ENCODE results near the gene SPATA21. TPM values are rescaled to one million over a fixed set of nuclear protein-coding genes. Genes with fewer than 3 reads are reported as not detected.
"Not testable (repeated sequence)": the region's sequence is repeated elsewhere in the genome, so short reads cannot be mapped to it uniquely, and the experiment has no call there.

Gene SPATA21
- total RNA-seq, 1 donor from 2014 or later, result not detected

DNA sequence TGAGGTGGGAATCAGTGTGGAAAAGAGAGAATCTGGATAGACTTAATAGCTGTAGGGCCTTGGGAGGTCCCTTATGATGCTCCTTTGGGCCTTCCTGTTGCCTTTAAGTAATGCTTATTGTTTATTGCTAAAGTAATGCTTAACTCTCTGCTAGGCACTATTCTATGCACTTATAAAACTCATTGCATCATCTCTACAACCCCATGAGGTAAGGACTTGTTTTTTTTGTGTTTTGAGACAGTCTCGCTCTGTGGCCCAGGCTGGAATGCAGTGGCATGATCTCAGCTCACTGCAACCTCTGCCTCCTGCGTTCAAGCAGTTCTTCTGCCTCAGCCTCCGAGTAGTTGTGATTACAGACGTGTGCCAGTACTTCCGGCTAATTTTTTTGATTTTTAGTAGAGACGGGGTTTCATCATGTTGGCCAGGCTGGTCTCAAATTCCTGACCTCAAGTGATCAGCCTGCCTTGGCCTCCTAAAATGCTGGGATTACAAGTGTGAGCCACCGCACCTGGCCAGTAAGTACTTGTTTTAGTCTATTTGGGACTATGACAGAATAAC, 25.6 kb upstream of the SPATA21 start:
- intact Hi-C loops (cut with DNase I), result no loop called here
- Histone ChIP-seq H3K9me3 (no peaks in the 10 kb centered on the region), H3K4me1 (peaks cover 0 to 5% of the 10 kb centered on the region in 2 donors), H3K27ac (no peak overlapping the region), H3K36me3 (peaks cover 31 to 37% of the 10 kb centered on the region in 2 donors), H3K27me3 (no peaks in the 10 kb centered on the region), H3K4me3 (no peak overlapping the region)
- DNase-seq (ENCODE audit: low spot score in 2 of 2), result no peak
- no peak for TF ChIP-seq CTCF (IDR thresholded peaks at IDR 0.05)

DNA sequence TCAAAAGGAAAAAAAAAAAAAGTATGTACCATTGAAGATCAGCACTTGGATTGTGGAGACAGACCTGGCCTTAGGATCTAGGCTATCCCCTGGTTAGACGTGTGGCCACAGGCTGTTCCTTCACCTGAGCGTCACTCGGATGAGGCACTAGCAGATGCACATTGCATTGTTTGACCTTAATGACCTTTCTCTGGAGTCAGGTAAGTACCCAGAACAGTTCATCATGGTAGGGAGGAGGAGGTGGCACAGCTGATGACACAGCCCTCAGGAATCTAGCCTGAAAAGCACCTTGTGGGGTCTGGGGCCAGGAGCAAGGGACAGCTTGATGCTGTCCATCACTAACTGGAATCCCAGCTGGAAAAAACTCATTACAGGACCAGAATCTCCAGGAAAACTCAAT, 24.5 kb upstream of the SPATA21 start:
- H3K4me3 ChIP-seq, result no peak overlapping the region
- H3K36me3 ChIP-seq, result peaks cover 35 to 37% of the 10 kb centered on the region in 2 donors
- H3K27me3 ChIP-seq, result no peaks in the 10 kb centered on the region
- DNase-seq (ENCODE audit: low spot score in 2 of 2), result no peak
- intact Hi-C loops (cut with DNase I), result no loop called here
- no peak overlapping the region for H3K27ac ChIP-seq
- peaks cover 0 to 11% of the 10 kb centered on the region in 2 donors for H3K4me1 ChIP-seq
- TF ChIP-seq CTCF (IDR thresholded peaks at IDR 0.05), result no peak
- H3K9me3 ChIP-seq, result no peaks in the 10 kb centered on the region

DNA sequence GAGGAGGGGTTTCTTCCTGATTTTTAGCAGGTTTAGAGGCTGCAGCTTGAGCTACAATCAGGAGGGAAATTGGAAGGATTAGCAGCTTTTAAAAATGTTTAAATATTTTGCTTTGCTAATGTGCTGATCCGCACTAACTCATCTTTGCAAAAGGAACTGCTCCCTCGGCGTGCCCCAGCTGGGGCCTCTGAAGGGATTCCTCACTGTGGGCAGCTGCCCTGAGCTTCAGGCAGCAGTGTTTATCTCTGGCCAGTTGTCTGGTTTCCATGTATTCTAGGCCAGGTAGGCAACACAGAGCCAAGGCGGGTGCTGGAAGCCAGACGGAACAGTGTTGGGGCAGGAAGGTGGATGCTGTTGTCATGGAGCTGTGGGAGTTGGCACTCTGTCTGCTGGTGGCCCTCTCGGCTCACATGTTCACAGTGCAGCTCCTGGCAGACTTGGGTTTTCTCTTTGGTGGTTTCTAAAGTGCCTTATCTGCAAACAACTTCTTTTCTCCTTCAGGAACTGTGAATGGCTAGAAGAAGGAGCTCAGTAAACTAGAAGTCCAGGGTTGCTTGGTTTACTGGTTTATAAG, 22.2 kb upstream of the SPATA21 start:
- Histone ChIP-seq H3K27ac (no peak overlapping the region), H3K9me3 (no peaks in the 10 kb centered on the region), H3K36me3 (peaks cover 46 to 50% of the 10 kb centered on the region in 2 donors), H3K4me3 (no peak overlapping the region), H3K4me1 (peaks cover 0 to 11% of the 10 kb centered on the region in 2 donors), H3K27me3 (no peaks in the 10 kb centered on the region)
- no peak for TF ChIP-seq CTCF (IDR thresholded peaks at IDR 0.05)
- no peak for DNase-seq (ENCODE audit: low spot score in 2 of 2)
- intact Hi-C loops (cut with DNase I), result no loop called here

DNA sequence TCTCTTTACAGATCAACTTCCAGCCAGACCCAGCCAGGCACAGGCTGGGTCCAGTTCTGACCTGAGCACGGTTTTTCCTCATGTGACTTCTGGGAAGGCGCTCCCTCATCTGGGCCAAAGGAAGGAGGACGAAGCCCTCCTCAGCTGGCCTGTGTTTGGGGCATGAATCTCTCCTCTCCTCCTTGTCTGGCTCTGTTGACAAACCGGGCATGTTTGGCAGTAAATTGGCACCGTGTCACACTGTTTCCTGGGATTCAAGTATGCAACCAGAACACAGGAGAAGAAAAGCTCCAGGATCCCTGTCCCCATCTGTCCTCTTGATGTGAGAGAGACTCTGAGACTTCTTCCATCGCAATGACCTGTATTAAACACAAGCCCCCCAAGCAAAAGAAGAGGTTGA, 21.6 kb upstream of the SPATA21 start:
- Histone ChIP-seq H3K4me1 (peaks cover 0 to 11% of the 10 kb centered on the region in 2 donors), H3K4me3 (no peak overlapping the region), H3K27ac (peak overlapping the region; percentile 23 to 24), H3K36me3 (peaks cover 52 to 55% of the 10 kb centered on the region in 2 donors), H3K9me3 (no peaks in the 10 kb centered on the region), H3K27me3 (no peaks in the 10 kb centered on the region)
- no peak for DNase-seq (ENCODE audit: low spot score in 2 of 2)
- intact Hi-C loops (cut with DNase I), result no loop called here
- TF ChIP-seq CTCF (IDR thresholded peaks at IDR 0.05), result no peak

- Histone ChIP-seq H3K36me3 (peaks cover 63 to 77% of the 10 kb centered on the region in 2 donors), H3K4me1 (peaks cover 0 to 11% of the 10 kb centered on the region in 2 donors)
- H3K9me3 ChIP-seq; DNase-seq (ENCODE audit: low spot score in 2 of 2); H3K27ac ChIP-seq; H3K4me3 ChIP-seq; H3K27me3 ChIP-seq; intact Hi-C loops (cut with DNase I): not testable (repeated sequence)
Observed at GRCh38 chr1:16456151-16456550, 18.9 kb upstream of the SPATA21 start.

DNA sequence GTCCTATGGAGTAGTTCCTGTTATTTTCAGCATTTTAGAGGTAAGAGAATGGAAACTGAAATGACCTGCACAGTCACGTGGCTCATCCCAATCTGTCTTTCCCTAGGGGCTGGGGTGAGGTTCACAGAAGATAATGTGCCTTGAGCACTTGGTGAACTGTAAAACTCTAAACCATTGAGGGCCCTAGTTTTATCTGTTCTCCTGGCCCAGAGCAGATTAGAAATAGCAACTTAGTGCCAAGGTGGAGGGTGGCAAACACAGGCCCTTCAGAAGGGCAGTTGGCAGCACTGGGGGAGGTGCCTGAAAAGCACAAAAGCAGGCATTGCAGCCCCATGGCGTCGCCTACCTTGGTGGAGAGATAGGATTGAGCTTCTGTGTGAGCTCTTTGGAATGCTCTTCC, 17.7 kb upstream of the SPATA21 start:
- H3K4me3 ChIP-seq; H3K27ac ChIP-seq; H3K27me3 ChIP-seq; intact Hi-C loops (cut with DNase I); H3K9me3 ChIP-seq; DNase-seq (ENCODE audit: low spot score in 2 of 2): not testable (repeated sequence)
- Histone ChIP-seq H3K36me3 (peaks cover 64 to 83% of the 10 kb centered on the region in 2 donors), H3K4me1 (peaks cover 0 to 11% of the 10 kb centered on the region in 2 donors)
